H1 (cell line): Measurements from ENCODE around the gene GJB1. TPM values are rescaled to one million over a fixed set of nuclear protein-coding genes. Genes with fewer than 3 reads are reported as not detected.
"Not testable (repeated sequence)": the region's sequence is repeated elsewhere in the genome, so short reads cannot be mapped to it uniquely, and the experiment has no call there.

Experiments used
- CTCF ChIA-PET: fragments of 300-600 bp; sonication (Branson Sonifier 250); formaldehyde crosslinking; loops from one replicate; lab custom pipeline; 2021; ENCODE audit not compliant: partially characterized antibody; lab: Charles Lee
- POLR2A ChIA-PET: fragments of 300-600 bp; sonication (Branson Sonifier 250); formaldehyde crosslinking; loops from one replicate; lab custom pipeline; 2021; ENCODE audit warnings: inconsistent platforms; ENCODE audit not compliant: partially characterized antibody; lab: Charles Lee
- DNase-seq, 2 experiments: peaks; one replicate each; pipeline versions ENCODE4 v3.0.0 to v3.0.0-alpha.2; 2010 to 2022; ENCODE audit warnings: low spot score in 2 of 2, low read depth in 1 of 2, mixed read lengths in 1 of 2
- FAIRE-seq: peaks from 2 replicates; lab custom pipeline; 2011; peaks lifted over from hg19 to GRCh38; lab: Jason Lieb, UNC
- H2AFZ ChIP-seq: 2 replicates; pipeline ENCODE4 v1.8.1; 2012; ENCODE audit warnings: low read length, inconsistent platforms
- H2AK5ac ChIP-seq: 2 replicates; pipeline ENCODE4 v1.6.1; 2013; ENCODE audit warnings: low read depth, low read length
- H2BK120ac ChIP-seq: replicated peaks from 2 replicates; pipeline ENCODE3; 2013; ENCODE audit warnings: low read depth, low read length, inconsistent platforms
- H2BK12ac ChIP-seq: 2 replicates; pipeline ENCODE4 v1.6.1; 2013; ENCODE audit warnings: low read depth, low read length
- H2BK15ac ChIP-seq: 2 replicates; pipeline ENCODE4 v1.6.1; 2013; ENCODE audit warnings: low read length
- H2BK20ac ChIP-seq: 2 replicates; pipeline ENCODE4 v1.6.1; 2013; ENCODE audit warnings: low read length
- H2BK5ac ChIP-seq: 2 replicates; pipeline ENCODE4 v1.6.1; 2013; ENCODE audit warnings: low read depth, low read length
- H3K14ac ChIP-seq: 2 replicates; pipeline ENCODE4 v1.6.1; 2013; ENCODE audit warnings: inconsistent platforms; ENCODE audit not compliant: insufficient read length
- H3K18ac ChIP-seq: 2 replicates; pipeline ENCODE4 v1.6.1; 2013; ENCODE audit warnings: low read length; ENCODE audit errors: extremely low read depth
- H3K23ac ChIP-seq: 2 replicates; pipeline ENCODE4 v1.6.1; 2013; ENCODE audit warnings: inconsistent platforms; ENCODE audit not compliant: insufficient read length
- H3K23me2 ChIP-seq: 2 replicates; pipeline ENCODE4 v1.6.1; 2013; ENCODE audit warnings: low read depth, low read length
- H3K27ac ChIP-seq: 2 replicates; pipeline ENCODE4 v1.6.1; 2011; ENCODE audit warnings: low read depth, low read length, inconsistent platforms
- H3K27me3 ChIP-seq, 4 experiments: replicated peaks in 1 of 4; 1 replicate in 1 of 4; 2 replicates in 3 of 4; pipeline versions ENCODE4 v1.6.1 to v1.8.1; 2011 to 2013; ENCODE audit warnings: low read length in 3 of 4, mild to moderate bottlenecking in 3 of 4, inconsistent platforms in 2 of 4, mixed read lengths in 2 of 4, moderate library complexity in 1 of 4; ENCODE audit not compliant: control insufficient read depth in 3 of 4, insufficient read depth in 3 of 4; ENCODE audit errors: extremely low read depth in 1 of 4
- H3K36me3 ChIP-seq, 4 experiments: 2 replicates each; pipeline versions ENCODE4 v1.6.1 to v1.8.1; 2011 to 2013; ENCODE audit warnings: mild to moderate bottlenecking in 4 of 4, low read length in 3 of 4, moderate library complexity in 2 of 4, control low read depth in 1 of 4, inconsistent platforms in 1 of 4; ENCODE audit not compliant: insufficient read depth in 4 of 4, control insufficient read depth in 2 of 4
- H3K4ac ChIP-seq: replicated peaks from 2 replicates; pipeline ENCODE3; 2013; ENCODE audit warnings: low read length, low read depth, mixed read lengths, inconsistent platforms; ENCODE audit not compliant: insufficient read length
- H3K4me1 ChIP-seq, 4 experiments: replicated peaks in 1 of 4; 1 replicate in 1 of 4; 2 replicates in 3 of 4; pipeline versions ENCODE4 v1.6.1 to v1.8.1; 2011 to 2013; ENCODE audit warnings: low read length in 3 of 4, inconsistent platforms in 2 of 4, mixed read lengths in 1 of 4; ENCODE audit not compliant: insufficient read depth in 4 of 4, control insufficient read depth in 3 of 4
- H3K4me2 ChIP-seq, 2 experiments: 2 replicates each; pipeline versions ENCODE4 v1.6.1 to v1.8.1; 2011 to 2013; ENCODE audit warnings: low read depth in 2 of 2, low read length in 2 of 2, control low read depth in 1 of 2, inconsistent platforms in 1 of 2, mild to moderate bottlenecking in 1 of 2; ENCODE audit not compliant: insufficient read depth in 1 of 2
- H3K4me3 ChIP-seq, 4 experiments: fragments of 200-600, 300-600 bp in 1 of 4; sonication (generic), shearing (Covaris generic), sonication (Bioruptor Twin) in 1 of 4; 2 replicates each; pipeline versions ENCODE4 v1.5.1 to v1.8.1; 2011 to 2016; ENCODE audit warnings: low read length in 4 of 4, low read depth in 3 of 4, control low read depth in 2 of 4, inconsistent platforms in 2 of 4, mild to moderate bottlenecking in 2 of 4, mixed read lengths in 1 of 4, moderate library complexity in 1 of 4; ENCODE audit not compliant: insufficient read depth in 2 of 4; ENCODE audit errors: extremely low read depth in 1 of 4
- H3K56ac ChIP-seq: replicated peaks from 2 replicates; pipeline ENCODE3; 2013; ENCODE audit warnings: low read depth, mild to moderate bottlenecking, mixed read lengths, low read length, inconsistent platforms; ENCODE audit not compliant: insufficient read length
- H3K79me1 ChIP-seq: 2 replicates; pipeline ENCODE4 v1.6.1; 2013; ENCODE audit warnings: low read depth, low read length, control low read depth
- H3K79me2 ChIP-seq, 2 experiments: 2 replicates each; pipeline versions ENCODE4 v1.6.1 to v1.8.1; 2012 to 2013; ENCODE audit warnings: low read length in 2 of 2, mild to moderate bottlenecking in 2 of 2, inconsistent platforms in 1 of 2; ENCODE audit not compliant: insufficient read depth in 2 of 2, control insufficient read depth in 1 of 2
- H3K9ac ChIP-seq, 4 experiments: replicated peaks in 1 of 4; 1 replicate in 1 of 4; 2 replicates in 3 of 4; pipeline versions ENCODE4 v1.6.1 to v1.8.1; 2011 to 2013; ENCODE audit warnings: low read depth in 3 of 4, low read length in 3 of 4, control low read depth in 2 of 4, mild to moderate bottlenecking in 2 of 4, moderate library complexity in 2 of 4, inconsistent platforms in 1 of 4; ENCODE audit errors: extremely low read depth in 1 of 4
- H3K9me3 ChIP-seq, 2 experiments: 2 replicates each; pipeline versions ENCODE4 v1.6.1 to v1.8.1; 2012 to 2013; ENCODE audit warnings: mild to moderate bottlenecking in 2 of 2, moderate library complexity in 2 of 2, control low read depth in 1 of 2, inconsistent platforms in 1 of 2, low read depth in 1 of 2, low read length in 1 of 2, mixed read lengths in 1 of 2; ENCODE audit not compliant: insufficient read depth in 2 of 2
- H4K20me1 ChIP-seq, 2 experiments: replicated peaks in 1 of 2; 2 replicates each; pipeline versions ENCODE3 to v1.8.1; 2011 to 2013; ENCODE audit warnings: inconsistent platforms in 2 of 2, low read length in 2 of 2, mild to moderate bottlenecking in 1 of 2; ENCODE audit not compliant: insufficient read depth in 2 of 2, control insufficient read depth in 1 of 2
- H4K5ac ChIP-seq: 2 replicates; pipeline ENCODE4 v1.6.1; 2013; ENCODE audit warnings: low read length, low read depth, mixed read lengths, inconsistent platforms; ENCODE audit not compliant: insufficient read length
- H4K8ac ChIP-seq: 2 replicates; pipeline ENCODE4 v1.8.0; 2013; ENCODE audit warnings: mild to moderate bottlenecking, moderate library complexity, low read length, inconsistent platforms; ENCODE audit not compliant: insufficient read depth; ENCODE audit errors: extremely low read depth
- H4K91ac ChIP-seq: replicated peaks from 2 replicates; pipeline ENCODE3; 2013; ENCODE audit warnings: low read length, mixed read lengths, inconsistent platforms; ENCODE audit not compliant: insufficient read length
- WGBS, 2 experiments: shearing (Covaris generic) in 1 of 2; methylation state at CpG; one replicate each; pipeline versions ENCODE4 v1.1.6 to v1.1.7; 2013 to 2015; ENCODE audit warnings: low lambda C conversion rate in 2 of 2, mixed read lengths in 2 of 2, inconsistent platforms in 1 of 2, low coverage in 1 of 2, missing lambda C conversion rate in 1 of 2; ENCODE audit not compliant: insufficient replicate concordance in 2 of 2, insufficient coverage in 1 of 2, insufficient read length in 1 of 2; ENCODE audit errors: extremely low coverage in 1 of 2, missing lambda C conversion rate in 1 of 2; 5-methylcytosine and 5-hydroxymethylcytosine counted together
- polyA plus RNA-seq, 7 experiments: library from polyadenylated mRNA; depleted of rRNA in 3 of 7; stranded (reverse) in 5 of 7; unstranded in 2 of 7; fragments of >200 nt in 5 of 7; fragments of 200-250 nt in 2 of 7; gene quantifications; 1 replicate in 5 of 7; 2 replicates in 1 of 7; 4 replicates in 1 of 7; pipeline versions ENCODE4 v1.2.1 to v1.2.3, GENCODE V29; 2011 to 2013; ENCODE audit warnings: missing spikeins in 2 of 7, mixed read lengths in 2 of 7
- total RNA-seq: library from RNA; stranded (reverse); fragmentation: NEBNext Ultra II Directional; extraction: Animal tissue kit (Norgen Biotek cat#: 25700); gene quantifications from 2 replicates; pipeline ENCODE4 v1.2.1, GENCODE V29; 2021

Gene GJB1
- total and polyA plus RNA-seq, 2 of the 8 experiments (the other 6 are each of a cell fraction or from before 2014, with no cell fraction given), result 0.14 TPM; not detected in 1

DNA sequence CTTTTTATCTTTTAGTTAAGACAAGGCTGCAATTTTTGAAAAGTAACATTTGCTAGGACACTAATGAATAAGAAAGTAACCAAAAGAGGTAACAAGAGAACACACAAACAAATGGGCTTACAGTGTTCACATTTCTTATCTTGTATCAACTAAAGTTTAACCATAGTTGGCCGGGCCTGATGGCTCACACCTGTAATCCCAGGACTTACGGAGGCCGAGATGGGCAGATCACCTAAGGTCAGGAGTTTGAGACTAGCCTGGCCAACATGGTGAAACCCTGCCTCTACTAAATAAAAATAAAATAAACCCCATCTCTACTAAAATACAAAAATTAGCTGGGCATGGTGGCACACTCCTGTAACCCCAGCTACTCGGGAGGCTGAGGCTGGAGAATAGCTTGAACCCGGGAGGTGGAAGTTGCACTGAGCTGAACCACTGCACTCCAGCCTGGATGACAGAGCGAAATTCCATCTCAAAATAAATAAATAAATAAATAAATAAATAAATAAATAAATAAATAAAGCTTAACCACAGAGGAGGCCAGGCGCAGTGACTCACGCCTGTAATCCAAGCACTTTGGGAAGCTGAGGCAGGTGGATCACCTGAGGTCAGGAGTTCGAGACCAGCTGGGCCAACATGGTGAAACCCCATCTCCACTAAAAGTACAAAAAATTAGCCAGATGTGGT is 42.3 kb upstream of the GJB1 start:
- H3K23ac ChIP-seq, H2AK5ac ChIP-seq, H3K9ac ChIP-seq, H3K23me2 ChIP-seq, H3K27me3 ChIP-seq, H3K4me1 ChIP-seq, H2BK20ac ChIP-seq, H4K91ac ChIP-seq, H2BK5ac ChIP-seq, H2BK12ac ChIP-seq, H2AFZ ChIP-seq, H3K4ac ChIP-seq, H3K18ac ChIP-seq, DNase-seq, H3K27ac ChIP-seq, H3K14ac ChIP-seq, H3K9me3 ChIP-seq, H3K4me3 ChIP-seq, H3K36me3 ChIP-seq, H3K79me1 ChIP-seq, H2BK120ac ChIP-seq, H3K79me2 ChIP-seq, H4K8ac ChIP-seq, FAIRE-seq, H4K5ac ChIP-seq, H2BK15ac ChIP-seq, H3K56ac ChIP-seq, H4K20me1 ChIP-seq: not testable (repeated sequence)
- ChIA-PET POLR2A (interaction anchor here (1.5 to 3.0 kb wide), 3 partner anchors 7 to 201 kb away, joined by 5 to 12 read pairs (median 10); partner anchors contain the start of gene MED12), CTCF (interaction anchor here (1.1 to 1.8 kb wide), 4 partner anchors 71 to 182 kb away, joined by 3 to 7 read pairs (median 4); no protein-coding TSS in a partner anchor)
- H3K4me2 ChIP-seq, result peak overlapping the region in 1 of 2 experiments; percentile 72; a peak in 1 of 4 replicates
- WGBS, 2 experiments, result 93% methylated on average over 7 of the region's 9 CpGs; no CpG with 5 or more reads in 1 of the 2 experiments
